HG02884 (cell line): Measurements from ENCODE around the gene FAM177A1.
"Not testable (repeated sequence)": the region's sequence is repeated elsewhere in the genome, so short reads cannot be mapped to it uniquely, and the experiment has no call there.

Experiments
- ATAC-seq: cut with Tn5 transposase; IDR thresholded peaks from one replicate; pipeline ENCODE4 v1.9.1; 2021; ENCODE audit warnings: mild to moderate bottlenecking, moderate library complexity; ENCODE audit not compliant: unreplicated experiment

The FAM177A1 gene

GRCh38 chr14:35046048-35046750, at the start of gene FAM177A1:
FAM177A1 (plus strand) TSS chr14:35046272; CDS start chr14:35046464, 192 bp downstream.
- peak; percentile 90 for ATAC-seq

- ATAC-seq, result no peak
Measured at GRCh38 chr14:34997762-34998161, 48.3 kb upstream of the FAM177A1 start.

GRCh38 chr14:34999500-34999899, 46.6 kb upstream of the FAM177A1 start:
- ATAC-seq, result no peak

- no peak for ATAC-seq
Measured at GRCh38 chr14:35001621-35002020, 44.5 kb upstream of the FAM177A1 start.

- ATAC-seq, result no peak
Measured at GRCh38 chr14:35004839-35005238, 41.2 kb upstream of the FAM177A1 start.

GRCh38 chr14:35016568-35016967, 29.5 kb upstream of the FAM177A1 start:
- ATAC-seq, result no peak

- ATAC-seq, result no peak
Measured at GRCh38 chr14:35020713-35021112, 25.4 kb upstream of the FAM177A1 start.

- no peak for ATAC-seq
Measured at GRCh38 chr14:35028435-35028834, 17.6 kb upstream of the FAM177A1 start.

- ATAC-seq, result no peak
Measured at GRCh38 chr14:35032562-35032961, 13.5 kb upstream of the FAM177A1 start.

GRCh38 chr14:35034440-35034833, 11.6 kb upstream of the FAM177A1 start:
- ATAC-seq, result no peak

- not testable (repeated sequence) for ATAC-seq
Measured at GRCh38 chr14:35034944-35035554, 11.0 kb upstream of the FAM177A1 start.

GRCh38 chr14:35038312-35038711, 7.8 kb upstream of the FAM177A1 start:
- not testable (repeated sequence) for ATAC-seq

GRCh38 chr14:35042632-35043031, 3.4 kb upstream of the FAM177A1 start:
- ATAC-seq, result no peak

GRCh38 chr14:35043046-35043445, 3.0 kb upstream of the FAM177A1 start:
- ATAC-seq, result no peak

- no peak for ATAC-seq
Measured at GRCh38 chr14:35044939-35045797, 904 bp upstream of the FAM177A1 start.

- no peak for ATAC-seq
Measured at GRCh38 chr14:35045798-35046047, 349 bp upstream of the FAM177A1 start.

- peak; percentile 20 for ATAC-seq
Measured at GRCh38 chr14:35046751-35047536, 872 bp downstream of the FAM177A1 start.

- ATAC-seq, result no peak
Measured at GRCh38 chr14:35047976-35048513, 2.0 kb downstream of the FAM177A1 start.

GRCh38 chr14:35050652-35051051, 4.6 kb downstream of the FAM177A1 start:
- ATAC-seq, result no peak

- no peak for ATAC-seq
Measured at GRCh38 chr14:35051796-35052195, 5.7 kb downstream of the FAM177A1 start.

- no peak for ATAC-seq
Measured at GRCh38 chr14:35052637-35053036, 6.6 kb downstream of the FAM177A1 start.
